Neural crest cell (in vitro differentiated cells): Measurements from ENCODE around the gene DBH. TPM values are rescaled to one million over a fixed set of nuclear protein-coding genes. Genes with fewer than 3 reads are reported as not detected.

Experiments
- DNase-seq: peaks from one replicate; pipeline ENCODE4 v3.0.0; 2021; ENCODE audit warnings: low read depth, mixed read lengths, low spot score
- H3K27ac Mint-ChIP-seq: one replicate; pipeline ENCODE4 v1.8.0; 2021; ENCODE audit warnings: mild to moderate bottlenecking, mixed read lengths; ENCODE audit not compliant: unreplicated experiment
- H3K27me3 Mint-ChIP-seq: 2 replicates; pipeline ENCODE4 v1.8.0; 2021; ENCODE audit warnings: low read depth, mild to moderate bottlenecking, mixed read lengths
- H3K36me3 Mint-ChIP-seq: 2 replicates; pipeline ENCODE4 v1.8.0; 2021; ENCODE audit warnings: low read depth, mild to moderate bottlenecking, mixed read lengths
- H3K4me1 Mint-ChIP-seq: 2 replicates; pipeline ENCODE4 v1.8.0; 2021; ENCODE audit warnings: mixed read lengths
- H3K4me3 Mint-ChIP-seq: one replicate; pipeline ENCODE4 v1.8.0; 2021; ENCODE audit warnings: mild to moderate bottlenecking, mixed read lengths
- H3K9me3 Mint-ChIP-seq: 2 replicates; pipeline ENCODE4 v1.8.0; 2021; ENCODE audit warnings: mixed read lengths
- total RNA-seq: library from RNA; stranded (reverse); gene quantifications from 2 replicates; pipeline ENCODE4 v1.2.1, GENCODE V29; 2021
- TF ChIP-seq, protein P1 (sequence below): fragments of 200-600 bp; sonication (generic); conservative IDR thresholded peaks from 2 replicates; pipeline ENCODE4 v1.5.0; 2021; ENCODE audit warnings: antibody characterized with exemption, mild to moderate bottlenecking

DBH gene
- total RNA-seq, 1 donor from 2014 or later: 0.75 TPM

GRCh38 chr9:133696071-133696472 is 59.9 kb downstream of the DBH start:
- no peak overlapping the region for H3K4me3 Mint-ChIP-seq
- no peak overlapping the region for H3K27ac Mint-ChIP-seq
- H3K27me3 Mint-ChIP-seq: no peaks in the 10 kb centered on the region
- TF ChIP-seq, protein P1, sequence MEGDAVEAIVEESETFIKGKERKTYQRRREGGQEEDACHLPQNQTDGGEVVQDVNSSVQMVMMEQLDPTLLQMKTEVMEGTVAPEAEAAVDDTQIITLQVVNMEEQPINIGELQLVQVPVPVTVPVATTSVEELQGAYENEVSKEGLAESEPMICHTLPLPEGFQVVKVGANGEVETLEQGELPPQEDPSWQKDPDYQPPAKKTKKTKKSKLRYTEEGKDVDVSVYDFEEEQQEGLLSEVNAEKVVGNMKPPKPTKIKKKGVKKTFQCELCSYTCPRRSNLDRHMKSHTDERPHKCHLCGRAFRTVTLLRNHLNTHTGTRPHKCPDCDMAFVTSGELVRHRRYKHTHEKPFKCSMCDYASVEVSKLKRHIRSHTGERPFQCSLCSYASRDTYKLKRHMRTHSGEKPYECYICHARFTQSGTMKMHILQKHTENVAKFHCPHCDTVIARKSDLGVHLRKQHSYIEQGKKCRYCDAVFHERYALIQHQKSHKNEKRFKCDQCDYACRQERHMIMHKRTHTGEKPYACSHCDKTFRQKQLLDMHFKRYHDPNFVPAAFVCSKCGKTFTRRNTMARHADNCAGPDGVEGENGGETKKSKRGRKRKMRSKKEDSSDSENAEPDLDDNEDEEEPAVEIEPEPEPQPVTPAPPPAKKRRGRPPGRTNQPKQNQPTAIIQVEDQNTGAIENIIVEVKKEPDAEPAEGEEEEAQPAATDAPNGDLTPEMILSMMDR: no peak
- no peak for DNase-seq
- no peaks in the 10 kb centered on the region for H3K9me3 Mint-ChIP-seq
- H3K4me1 Mint-ChIP-seq: peaks cover 16% of the 10 kb centered on the region
- no peaks in the 10 kb centered on the region for H3K36me3 Mint-ChIP-seq

GRCh38 chr9:133699546-133699945 is 63.4 kb downstream of the DBH start:
- Mint-ChIP-seq H3K36me3 (no peaks in the 10 kb centered on the region), H3K4me3 (no peak overlapping the region), H3K27ac (no peak overlapping the region), H3K9me3 (no peaks in the 10 kb centered on the region), H3K27me3 (no peaks in the 10 kb centered on the region), H3K4me1 (no peaks in the 10 kb centered on the region)
- DNase-seq: no peak
- TF ChIP-seq, protein P1: no peak

DNA sequence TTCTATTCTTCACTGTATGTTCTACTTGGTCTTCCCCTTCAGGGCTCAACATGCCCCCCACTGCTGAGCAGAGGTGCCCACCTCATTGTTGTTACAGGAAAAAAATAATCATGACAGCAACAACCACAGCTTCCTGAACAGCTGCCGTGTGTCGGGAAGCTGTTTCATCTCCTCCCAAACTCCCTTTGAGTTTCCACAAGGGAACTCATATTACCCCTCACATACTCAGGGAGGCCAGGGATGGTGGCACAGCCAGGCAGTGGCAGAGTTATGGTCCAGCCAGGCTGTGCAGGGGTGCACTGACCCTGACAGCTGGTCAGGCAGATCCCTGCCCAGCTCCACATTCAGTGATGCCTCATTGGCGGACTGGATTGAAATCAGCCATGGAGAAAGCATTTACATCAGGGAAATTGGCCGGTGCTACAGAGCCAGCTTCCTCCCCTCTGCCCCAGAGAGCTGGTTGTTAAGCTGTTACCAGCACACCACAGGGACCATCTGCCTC is 64.7 kb downstream of the DBH start:
- Mint-ChIP-seq H3K4me3 (no peak overlapping the region), H3K9me3 (no peaks in the 10 kb centered on the region), H3K27me3 (no peaks in the 10 kb centered on the region), H3K36me3 (no peaks in the 10 kb centered on the region), H3K27ac (no peak overlapping the region), H3K4me1 (no peaks in the 10 kb centered on the region)
- TF ChIP-seq, protein P1: no peak
- DNase-seq: no peak

DNA sequence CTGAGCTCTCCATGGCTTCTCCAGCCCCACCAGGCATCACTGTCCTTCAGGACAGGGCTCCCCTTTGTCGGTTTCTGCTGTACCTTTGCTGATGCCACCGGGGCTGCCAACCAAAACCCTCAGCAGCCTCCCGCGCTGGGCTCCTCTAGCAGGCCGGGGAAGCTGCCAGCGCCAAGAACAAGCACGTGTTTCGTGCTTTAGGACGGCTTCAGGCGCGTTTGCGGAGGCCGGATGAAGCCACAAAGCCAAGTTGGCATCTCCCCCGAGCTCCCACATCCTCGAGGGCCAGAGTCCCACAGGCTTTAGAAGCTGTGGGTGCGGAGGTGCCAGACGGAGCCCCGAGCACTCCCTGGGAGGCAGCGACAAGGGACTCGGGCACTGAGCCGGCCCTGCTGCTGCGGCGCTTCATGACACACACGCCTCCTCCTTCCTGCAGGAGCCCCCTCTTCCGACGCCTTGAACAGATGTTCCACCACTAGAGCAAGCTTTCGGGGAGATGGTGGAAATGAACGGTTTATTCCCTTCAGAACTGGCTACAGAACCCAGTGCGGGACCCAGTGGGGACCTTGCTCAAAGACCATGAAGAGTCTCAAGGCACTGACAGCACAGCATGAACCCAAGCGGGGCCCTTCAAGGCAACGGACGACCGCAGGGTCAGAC is 65.3 kb downstream of the DBH start:
- no peaks in the 10 kb centered on the region for H3K27me3 Mint-ChIP-seq
- H3K9me3 Mint-ChIP-seq: no peaks in the 10 kb centered on the region
- H3K4me3 Mint-ChIP-seq: no peak overlapping the region
- no peak overlapping the region for H3K27ac Mint-ChIP-seq
- no peaks in the 10 kb centered on the region for H3K4me1 Mint-ChIP-seq
- TF ChIP-seq, protein P1: no peak
- H3K36me3 Mint-ChIP-seq: no peaks in the 10 kb centered on the region
- no peak for DNase-seq

DNA sequence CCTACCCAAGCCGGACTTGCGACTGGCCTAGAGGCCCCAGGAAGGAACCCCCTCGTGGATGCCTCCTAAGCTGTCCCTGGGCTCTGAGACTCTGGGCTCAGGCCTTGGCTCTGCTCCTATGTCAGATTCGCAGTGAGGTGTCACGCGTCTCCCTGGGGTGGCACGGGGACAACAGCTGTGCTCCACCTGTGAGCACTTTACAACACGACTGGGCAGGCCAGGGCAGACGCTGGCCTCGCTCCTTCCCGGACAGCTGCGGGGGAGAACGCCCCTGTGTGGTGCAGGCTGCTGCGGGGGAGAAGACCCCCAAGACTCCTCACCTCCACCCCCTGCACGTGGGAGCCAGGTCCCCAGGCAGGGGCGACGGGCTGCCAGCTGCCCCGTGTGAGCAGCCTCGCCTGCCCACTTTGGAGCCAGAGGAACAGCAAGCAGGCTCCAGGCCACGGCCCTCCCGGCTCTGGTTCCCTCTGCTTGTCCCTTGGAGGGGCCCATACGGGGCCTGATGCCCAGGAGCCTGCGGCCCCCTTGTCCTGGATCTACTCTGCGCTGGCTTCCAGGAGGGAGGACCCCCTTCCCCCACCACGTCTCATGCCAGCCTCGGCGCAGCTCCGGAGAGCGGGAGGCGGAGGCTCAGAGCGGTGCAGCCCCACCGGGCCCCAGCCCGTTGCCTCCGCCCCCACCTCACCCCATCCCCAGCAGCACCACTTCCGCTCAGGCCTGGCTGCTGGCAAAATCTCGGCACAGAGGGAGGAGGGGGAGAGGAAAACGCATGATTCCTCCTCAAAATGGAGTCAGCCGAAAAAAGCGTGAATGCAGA is 66.0 kb downstream of the DBH start:
- Mint-ChIP-seq H3K9me3 (no peaks in the 10 kb centered on the region), H3K27me3 (no peaks in the 10 kb centered on the region)

More for the DNA sequence above, 66.0 kb downstream of the DBH start:
- Mint-ChIP-seq H3K27ac (no peak overlapping the region), H3K4me1 (no peaks in the 10 kb centered on the region), H3K36me3 (no peaks in the 10 kb centered on the region), H3K4me3 (no peak overlapping the region)
- TF ChIP-seq, protein P1: no peak
- DNase-seq: no peak
